Stimulated activated naive B cell treated with anti-CD40 and anti-IgM and Interleukin-4, amounts not matched to agents 10 μg/mL and 1 μg/mL and 100 μg/mL, for 72 hours (primary cell): ENCODE measurements around the gene POM121C.
"Not testable (repeated sequence)": the region's sequence is repeated elsewhere in the genome, so short reads cannot be mapped to it uniquely, and the experiment has no call there.

Experiments
- ATAC-seq, 2 donors: fragments of 150-1000 bp; cut with Tn5 transposase; replicated peaks; 2 replicates each; pipeline ENCODE4 v1.10.0; 2021; ENCODE audit warnings: moderate library complexity in 1 of 2
- DNase-seq: peaks from one replicate; pipeline ENCODE4 v3.0.0; 2021
- H3K27ac Mint-ChIP-seq: one replicate; pipeline ENCODE4 v1.8.0; 2022; ENCODE audit warnings: mild to moderate bottlenecking, mixed read lengths
- H3K27me3 Mint-ChIP-seq, 2 donors: one replicate each; pipeline ENCODE4 v1.8.0; 2022; ENCODE audit warnings: mixed read lengths in 2 of 2
- H3K36me3 Mint-ChIP-seq, 2 donors: one replicate each; pipeline ENCODE4 v1.8.0; 2022; ENCODE audit warnings: mixed read lengths in 2 of 2, mild to moderate bottlenecking in 1 of 2
- H3K4me1 Mint-ChIP-seq, 2 donors: one replicate each; pipeline ENCODE4 v1.8.0; 2022; ENCODE audit warnings: mixed read lengths in 2 of 2, mild to moderate bottlenecking in 1 of 2
- H3K4me3 Mint-ChIP-seq, 2 donors: one replicate each; pipeline ENCODE4 v1.8.0; 2022; ENCODE audit warnings: mild to moderate bottlenecking in 2 of 2, mixed read lengths in 2 of 2, moderate library complexity in 1 of 2
- H3K9me3 Mint-ChIP-seq, 2 donors: one replicate each; pipeline ENCODE4 v1.8.0; 2022; ENCODE audit warnings: mixed read lengths in 2 of 2, mild to moderate bottlenecking in 1 of 2

POM121C gene

GRCh38 chr7:75485979-75486643, at the start of gene POM121C:
POM121C (minus strand) TSS chr7:75486299; CDS start chr7:75441496, 44,803 bp downstream.
- H3K4me1 Mint-ChIP-seq, H3K27me3 Mint-ChIP-seq, H3K36me3 Mint-ChIP-seq, H3K9me3 Mint-ChIP-seq: not testable (repeated sequence)
- DNase-seq: peak; percentile 85
- Mint-ChIP-seq H3K27ac (peak within 1 kb of the TSS; percentile 91), H3K4me3 (peak within 1 kb of the TSS; percentile 94 to 95)
- ATAC-seq: peak; percentile 99 to 100

GRCh38 chr7:75534727-75535307, 48.7 kb upstream of the POM121C start:
- Mint-ChIP-seq H3K27me3 (no peaks in the 10 kb centered on the region), H3K4me1 (peaks cover 5 to 10% of the 10 kb centered on the region in 2 donors), H3K36me3 (peaks cover 5 to 9% of the 10 kb centered on the region in 2 donors), H3K9me3 (no peaks in the 10 kb centered on the region), H3K27ac (peak overlapping the region; percentile 34), H3K4me3 (no peak overlapping the region)
- ATAC-seq (peak; percentile 98 to 99), DNase-seq (no peak)

GRCh38 chr7:75533926-75534325, 47.8 kb upstream of the POM121C start:
- ATAC-seq (no peak), DNase-seq (no peak)
- no peaks in the 10 kb centered on the region for H3K9me3 Mint-ChIP-seq
- H3K27ac Mint-ChIP-seq: no peak overlapping the region
- no peaks in the 10 kb centered on the region for H3K27me3 Mint-ChIP-seq
- peaks cover 5 to 10% of the 10 kb centered on the region in 2 donors for H3K4me1 Mint-ChIP-seq
- H3K4me3 Mint-ChIP-seq: no peak overlapping the region
- H3K36me3 Mint-ChIP-seq: peaks cover 4% of the 10 kb centered on the region in 2 donors

GRCh38 chr7:75532639-75533038, 46.5 kb upstream of the POM121C start:
- H3K27ac Mint-ChIP-seq: no peak overlapping the region
- H3K27me3 Mint-ChIP-seq: no peaks in the 10 kb centered on the region
- no peaks in the 10 kb centered on the region for H3K9me3 Mint-ChIP-seq
- H3K36me3 Mint-ChIP-seq: peaks cover 4% of the 10 kb centered on the region in 2 donors
- H3K4me1 Mint-ChIP-seq: peaks cover 9 to 19% of the 10 kb centered on the region in 2 donors
- ATAC-seq (no peak), DNase-seq (no peak)
- no peak overlapping the region for H3K4me3 Mint-ChIP-seq

- no peaks in the 10 kb centered on the region for H3K9me3 Mint-ChIP-seq
- no peaks in the 10 kb centered on the region for H3K27me3 Mint-ChIP-seq
- ATAC-seq (no peak), DNase-seq (no peak)
- no peak overlapping the region for H3K27ac Mint-ChIP-seq
- peaks cover 12 to 31% of the 10 kb centered on the region in 2 donors for H3K4me1 Mint-ChIP-seq
- H3K4me3 Mint-ChIP-seq: no peak overlapping the region
- peaks cover 5 to 6% of the 10 kb centered on the region in 2 donors for H3K36me3 Mint-ChIP-seq
Measured at GRCh38 chr7:75531359-75531821, 45.3 kb upstream of the POM121C start.

- not testable (repeated sequence) for H3K27me3 Mint-ChIP-seq, DNase-seq, H3K9me3 Mint-ChIP-seq
- H3K4me1 Mint-ChIP-seq: peaks cover 9 to 40% of the 10 kb centered on the region in 2 donors
- H3K27ac Mint-ChIP-seq: peak overlapping the region; percentile 96
- ATAC-seq: peak in 1 of 2 donors; percentile 20
- peaks cover 15 to 27% of the 10 kb centered on the region in 2 donors for H3K36me3 Mint-ChIP-seq
- peak overlapping the region; percentile 96 to 98 for H3K4me3 Mint-ChIP-seq
Measured at GRCh38 chr7:75527224-75527722, 41.2 kb upstream of the POM121C start.

GRCh38 chr7:75521727-75522126, 35.6 kb upstream of the POM121C start:
- H3K4me1 Mint-ChIP-seq: peaks cover 6 to 32% of the 10 kb centered on the region in 2 donors
- not testable (repeated sequence) for H3K4me3 Mint-ChIP-seq, H3K9me3 Mint-ChIP-seq, H3K27ac Mint-ChIP-seq, DNase-seq, ATAC-seq, H3K27me3 Mint-ChIP-seq
- peaks cover 40 to 50% of the 10 kb centered on the region in 2 donors for H3K36me3 Mint-ChIP-seq

- not testable (repeated sequence) for H3K27me3 Mint-ChIP-seq, H3K9me3 Mint-ChIP-seq, ATAC-seq, DNase-seq, H3K4me3 Mint-ChIP-seq, H3K27ac Mint-ChIP-seq
- peaks cover 35 to 45% of the 10 kb centered on the region in 2 donors for H3K36me3 Mint-ChIP-seq
- peaks cover 4 to 15% of the 10 kb centered on the region in 2 donors for H3K4me1 Mint-ChIP-seq
Measured at GRCh38 chr7:75518842-75519241, 32.7 kb upstream of the POM121C start.

- not testable (repeated sequence) for H3K4me1 Mint-ChIP-seq, H3K36me3 Mint-ChIP-seq, H3K9me3 Mint-ChIP-seq, H3K27me3 Mint-ChIP-seq, H3K4me3 Mint-ChIP-seq
- H3K27ac Mint-ChIP-seq: peak overlapping the region; percentile 71
- DNase-seq: peak; percentile 48
- peak; percentile 80 to 93 for ATAC-seq
Measured at GRCh38 chr7:75509033-75509432, 22.9 kb upstream of the POM121C start.

- H3K4me3 Mint-ChIP-seq, H3K27ac Mint-ChIP-seq, H3K9me3 Mint-ChIP-seq, DNase-seq, H3K27me3 Mint-ChIP-seq, H3K4me1 Mint-ChIP-seq, H3K36me3 Mint-ChIP-seq, ATAC-seq: not testable (repeated sequence)
Measured at GRCh38 chr7:75492020-75492419, 5.9 kb upstream of the POM121C start, which contains the start of gene SPDYE5. SPDYE5 (plus strand) TSS chr7:75492320; CDS start chr7:75494048, 1,728 bp downstream.

GRCh38 chr7:75485355-75485978, 632 bp downstream of the POM121C start:
- Mint-ChIP-seq H3K4me3 (peak overlapping the region; percentile 94 to 95), H3K27ac (peak overlapping the region; percentile 91)
- peak in 1 of 2 donors; percentile 1 for ATAC-seq
- not testable (repeated sequence) for H3K4me1 Mint-ChIP-seq, H3K36me3 Mint-ChIP-seq, H3K27me3 Mint-ChIP-seq, H3K9me3 Mint-ChIP-seq
- peak; percentile 3 for DNase-seq

- not testable (repeated sequence) for DNase-seq, H3K4me3 Mint-ChIP-seq, ATAC-seq, H3K27me3 Mint-ChIP-seq, H3K4me1 Mint-ChIP-seq, H3K27ac Mint-ChIP-seq, H3K9me3 Mint-ChIP-seq
- peaks cover 6 to 12% of the 10 kb centered on the region in 2 donors for H3K36me3 Mint-ChIP-seq
Measured at GRCh38 chr7:75480313-75480712, 5.8 kb downstream of the POM121C start.

GRCh38 chr7:75477457-75477856, 8.6 kb downstream of the POM121C start:
- H3K27ac Mint-ChIP-seq, DNase-seq, H3K9me3 Mint-ChIP-seq, H3K4me1 Mint-ChIP-seq, ATAC-seq, H3K4me3 Mint-ChIP-seq, H3K27me3 Mint-ChIP-seq: not testable (repeated sequence)
- peaks cover 13 to 19% of the 10 kb centered on the region in 2 donors for H3K36me3 Mint-ChIP-seq

- H3K4me1 Mint-ChIP-seq, H3K27ac Mint-ChIP-seq, H3K4me3 Mint-ChIP-seq, DNase-seq, H3K27me3 Mint-ChIP-seq, H3K9me3 Mint-ChIP-seq, ATAC-seq: not testable (repeated sequence)
- peaks cover 25 to 32% of the 10 kb centered on the region in 2 donors for H3K36me3 Mint-ChIP-seq
Measured at GRCh38 chr7:75470166-75470565, 15.9 kb downstream of the POM121C start.
